Measurements from ENCODE around the gene PCSK4. TPM values are rescaled to one million over a fixed set of nuclear protein-coding genes. Genes with fewer than 3 reads are reported as not detected.

The PCSK4 gene
- total and polyA plus RNA-seq, 2 of the 13 experiments (the other 11 are each of a cell fraction or from before 2014, with no cell fraction given), result 2.0 to 2.7 TPM

DNA sequence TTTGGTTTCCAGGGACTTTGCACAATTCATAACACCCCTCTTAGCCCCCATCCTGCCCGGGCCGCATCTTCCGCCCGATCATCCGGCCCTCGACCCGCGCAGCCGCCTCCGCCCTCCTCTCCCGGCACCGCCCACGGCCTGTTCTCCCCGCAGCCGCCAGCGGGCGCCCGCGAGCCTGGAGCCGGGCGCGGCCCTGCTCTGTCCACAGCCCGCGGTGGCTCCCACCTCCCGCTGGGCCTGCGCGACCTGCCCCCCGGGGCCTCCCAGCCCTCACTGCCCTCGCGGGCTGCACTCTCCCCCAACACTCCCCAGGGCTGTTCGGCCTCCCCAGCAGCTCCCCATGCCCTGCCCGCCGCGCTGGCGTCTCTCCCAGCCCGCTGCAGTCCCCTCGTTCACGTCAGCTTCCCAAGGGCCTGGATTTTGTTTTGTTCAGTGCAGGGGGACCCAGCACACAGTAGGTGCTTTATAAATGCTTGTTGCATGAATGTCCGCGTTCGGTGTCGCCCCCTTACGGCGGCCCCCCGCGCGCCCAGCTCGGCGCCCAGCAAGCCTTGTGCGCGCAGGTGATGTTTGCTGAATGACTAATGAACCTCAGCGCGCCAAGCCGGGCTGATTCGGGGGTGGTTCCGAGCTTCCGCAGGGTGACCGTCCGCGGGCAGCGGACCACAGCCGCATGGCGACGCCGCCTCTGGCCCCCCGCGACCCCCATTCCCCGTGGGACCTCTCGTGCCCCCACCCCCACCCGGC lies 44.8 kb downstream of the PCSK4 start (continued):
- TF ChIP-seq, protein P1, sequence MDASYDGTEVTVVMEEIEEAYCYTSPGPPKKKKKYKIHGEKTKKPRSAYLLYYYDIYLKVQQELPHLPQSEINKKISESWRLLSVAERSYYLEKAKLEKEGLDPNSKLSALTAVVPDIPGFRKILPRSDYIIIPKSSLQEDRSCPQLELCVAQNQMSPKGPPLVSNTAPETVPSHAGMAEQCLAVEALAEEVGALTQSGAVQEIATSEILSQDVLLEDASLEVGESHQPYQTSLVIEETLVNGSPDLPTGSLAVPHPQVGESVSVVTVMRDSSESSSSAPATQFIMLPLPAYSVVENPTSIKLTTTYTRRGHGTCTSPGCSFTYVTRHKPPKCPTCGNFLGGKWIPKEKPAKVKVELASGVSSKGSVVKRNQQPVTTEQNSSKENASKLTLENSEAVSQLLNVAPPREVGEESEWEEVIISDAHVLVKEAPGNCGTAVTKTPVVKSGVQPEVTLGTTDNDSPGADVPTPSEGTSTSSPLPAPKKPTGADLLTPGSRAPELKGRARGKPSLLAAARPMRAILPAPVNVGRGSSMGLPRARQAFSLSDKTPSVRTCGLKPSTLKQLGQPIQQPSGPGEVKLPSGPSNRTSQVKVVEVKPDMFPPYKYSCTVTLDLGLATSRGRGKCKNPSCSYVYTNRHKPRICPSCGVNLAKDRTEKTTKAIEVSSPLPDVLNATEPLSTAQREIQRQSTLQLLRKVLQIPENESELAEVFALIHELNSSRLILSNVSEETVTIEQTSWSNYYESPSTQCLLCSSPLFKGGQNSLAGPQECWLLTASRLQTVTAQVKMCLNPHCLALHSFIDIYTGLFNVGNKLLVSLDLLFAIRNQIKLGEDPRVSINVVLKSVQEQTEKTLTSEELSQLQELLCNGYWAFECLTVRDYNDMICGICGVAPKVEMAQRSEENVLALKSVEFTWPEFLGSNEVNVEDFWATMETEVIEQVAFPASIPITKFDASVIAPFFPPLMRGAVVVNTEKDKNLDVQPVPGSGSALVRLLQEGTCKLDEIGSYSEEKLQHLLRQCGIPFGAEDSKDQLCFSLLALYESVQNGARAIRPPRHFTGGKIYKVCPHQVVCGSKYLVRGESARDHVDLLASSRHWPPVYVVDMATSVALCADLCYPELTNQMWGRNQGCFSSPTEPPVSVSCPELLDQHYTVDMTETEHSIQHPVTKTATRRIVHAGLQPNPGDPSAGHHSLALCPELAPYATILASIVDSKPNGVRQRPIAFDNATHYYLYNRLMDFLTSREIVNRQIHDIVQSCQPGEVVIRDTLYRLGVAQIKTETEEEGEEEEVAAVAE (CRISPR knock-in tag; IDR thresholded peaks at IDR 0.05; ENCODE audit: borderline replicate concordance), result no peak
- TF ChIP-seq KLF12 (CRISPR knock-in tag; IDR thresholded peaks at IDR 0.05; ENCODE audit: borderline replicate concordance) (peak; percentile 93), KLF9 (CRISPR knock-in tag; IDR thresholded peaks at IDR 0.05; ENCODE audit: low read depth) (0 out of 2 replicates have a peak, but pooled peaks have one; percentile 50), ZMYM2 (CRISPR knock-in tag; IDR thresholded peaks at IDR 0.05) (peak; percentile 70; the same call in 1 of the 2 replicates), IRF2 (CRISPR knock-in tag; IDR thresholded peaks at IDR 0.05) (peak; percentile 36; the same call in 1 of the 2 replicates), ZFY (CRISPR knock-in tag; IDR thresholded peaks at IDR 0.05) (peak; percentile 74), ZNF550 (CRISPR knock-in tag; IDR thresholded peaks at IDR 0.05; ENCODE audit: borderline replicate concordance) (peak; percentile 60; the same call in 1 of the 2 replicates), ZEB1 (IDR thresholded peaks at IDR 0.05; ENCODE audit: insufficient replicate concordance, low read depth) (no peak), HDAC2 (CRISPR knock-in tag; IDR thresholded peaks at IDR 0.05) (no peak; the same call in 1 of the 2 replicates), ZNF83 (CRISPR knock-in tag; IDR thresholded peaks at IDR 0.05; ENCODE audit: borderline replicate concordance) (no peak), AHR (CRISPR knock-in tag; IDR thresholded peaks at IDR 0.05) (no peak), FIP1L1 (IDR thresholded peaks at IDR 0.05; ENCODE audit: borderline replicate concordance, insufficient read depth, low read depth, low read length) (no peak)
- TF ChIP-seq, protein P2, sequence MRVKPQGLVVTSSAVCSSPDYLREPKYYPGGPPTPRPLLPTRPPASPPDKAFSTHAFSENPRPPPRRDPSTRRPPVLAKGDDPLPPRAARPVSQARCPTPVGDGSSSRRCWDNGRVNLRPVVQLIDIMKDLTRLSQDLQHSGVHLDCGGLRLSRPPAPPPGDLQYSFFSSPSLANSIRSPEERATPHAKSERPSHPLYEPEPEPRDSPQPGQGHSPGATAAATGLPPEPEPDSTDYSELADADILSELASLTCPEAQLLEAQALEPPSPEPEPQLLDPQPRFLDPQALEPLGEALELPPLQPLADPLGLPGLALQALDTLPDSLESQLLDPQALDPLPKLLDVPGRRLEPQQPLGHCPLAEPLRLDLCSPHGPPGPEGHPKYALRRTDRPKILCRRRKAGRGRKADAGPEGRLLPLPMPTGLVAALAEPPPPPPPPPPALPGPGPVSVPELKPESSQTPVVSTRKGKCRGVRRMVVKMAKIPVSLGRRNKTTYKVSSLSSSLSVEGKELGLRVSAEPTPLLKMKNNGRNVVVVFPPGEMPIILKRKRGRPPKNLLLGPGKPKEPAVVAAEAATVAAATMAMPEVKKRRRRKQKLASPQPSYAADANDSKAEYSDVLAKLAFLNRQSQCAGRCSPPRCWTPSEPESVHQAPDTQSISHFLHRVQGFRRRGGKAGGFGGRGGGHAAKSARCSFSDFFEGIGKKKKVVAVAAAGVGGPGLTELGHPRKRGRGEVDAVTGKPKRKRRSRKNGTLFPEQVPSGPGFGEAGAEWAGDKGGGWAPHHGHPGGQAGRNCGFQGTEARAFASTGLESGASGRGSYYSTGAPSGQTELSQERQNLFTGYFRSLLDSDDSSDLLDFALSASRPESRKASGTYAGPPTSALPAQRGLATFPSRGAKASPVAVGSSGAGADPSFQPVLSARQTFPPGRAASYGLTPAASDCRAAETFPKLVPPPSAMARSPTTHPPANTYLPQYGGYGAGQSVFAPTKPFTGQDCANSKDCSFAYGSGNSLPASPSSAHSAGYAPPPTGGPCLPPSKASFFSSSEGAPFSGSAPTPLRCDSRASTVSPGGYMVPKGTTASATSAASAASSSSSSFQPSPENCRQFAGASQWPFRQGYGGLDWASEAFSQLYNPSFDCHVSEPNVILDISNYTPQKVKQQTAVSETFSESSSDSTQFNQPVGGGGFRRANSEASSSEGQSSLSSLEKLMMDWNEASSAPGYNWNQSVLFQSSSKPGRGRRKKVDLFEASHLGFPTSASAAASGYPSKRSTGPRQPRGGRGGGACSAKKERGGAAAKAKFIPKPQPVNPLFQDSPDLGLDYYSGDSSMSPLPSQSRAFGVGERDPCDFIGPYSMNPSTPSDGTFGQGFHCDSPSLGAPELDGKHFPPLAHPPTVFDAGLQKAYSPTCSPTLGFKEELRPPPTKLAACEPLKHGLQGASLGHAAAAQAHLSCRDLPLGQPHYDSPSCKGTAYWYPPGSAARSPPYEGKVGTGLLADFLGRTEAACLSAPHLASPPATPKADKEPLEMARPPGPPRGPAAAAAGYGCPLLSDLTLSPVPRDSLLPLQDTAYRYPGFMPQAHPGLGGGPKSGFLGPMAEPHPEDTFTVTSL (CRISPR knock-in tag; IDR thresholded peaks at IDR 0.05; ENCODE audit: borderline replicate concordance), result no peak
- TF ChIP-seq, protein P3, sequence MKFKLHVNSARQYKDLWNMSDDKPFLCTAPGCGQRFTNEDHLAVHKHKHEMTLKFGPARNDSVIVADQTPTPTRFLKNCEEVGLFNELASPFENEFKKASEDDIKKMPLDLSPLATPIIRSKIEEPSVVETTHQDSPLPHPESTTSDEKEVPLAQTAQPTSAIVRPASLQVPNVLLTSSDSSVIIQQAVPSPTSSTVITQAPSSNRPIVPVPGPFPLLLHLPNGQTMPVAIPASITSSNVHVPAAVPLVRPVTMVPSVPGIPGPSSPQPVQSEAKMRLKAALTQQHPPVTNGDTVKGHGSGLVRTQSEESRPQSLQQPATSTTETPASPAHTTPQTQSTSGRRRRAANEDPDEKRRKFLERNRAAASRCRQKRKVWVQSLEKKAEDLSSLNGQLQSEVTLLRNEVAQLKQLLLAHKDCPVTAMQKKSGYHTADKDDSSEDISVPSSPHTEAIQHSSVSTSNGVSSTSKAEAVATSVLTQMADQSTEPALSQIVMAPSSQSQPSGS (CRISPR knock-in tag; IDR thresholded peaks at IDR 0.05), result no peak
- TF ChIP-seq, protein P4, sequence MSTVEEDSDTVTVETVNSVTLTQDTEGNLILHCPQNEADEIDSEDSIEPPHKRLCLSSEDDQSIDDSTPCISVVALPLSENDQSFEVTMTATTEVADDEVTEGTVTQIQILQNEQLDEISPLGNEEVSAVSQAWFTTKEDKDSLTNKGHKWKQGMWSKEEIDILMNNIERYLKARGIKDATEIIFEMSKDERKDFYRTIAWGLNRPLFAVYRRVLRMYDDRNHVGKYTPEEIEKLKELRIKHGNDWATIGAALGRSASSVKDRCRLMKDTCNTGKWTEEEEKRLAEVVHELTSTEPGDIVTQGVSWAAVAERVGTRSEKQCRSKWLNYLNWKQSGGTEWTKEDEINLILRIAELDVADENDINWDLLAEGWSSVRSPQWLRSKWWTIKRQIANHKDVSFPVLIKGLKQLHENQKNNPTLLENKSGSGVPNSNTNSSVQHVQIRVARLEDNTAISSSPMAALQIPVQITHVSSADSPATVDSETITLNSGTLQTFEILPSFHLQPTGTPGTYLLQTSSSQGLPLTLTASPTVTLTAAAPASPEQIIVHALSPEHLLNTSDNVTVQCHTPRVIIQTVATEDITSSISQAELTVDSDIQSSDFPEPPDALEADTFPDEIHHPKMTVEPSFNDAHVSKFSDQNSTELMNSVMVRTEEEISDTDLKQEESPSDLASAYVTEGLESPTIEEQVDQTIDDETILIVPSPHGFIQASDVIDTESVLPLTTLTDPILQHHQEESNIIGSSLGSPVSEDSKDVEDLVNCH (CRISPR knock-in tag; IDR thresholded peaks at IDR 0.05), result no peak

All from HepG2 (cell line).